HEK293 (cell line): Measurements from ENCODE around the gene VEZF1.

Experiments used
- ATF2 ChIP-seq: fragments of 450-650 bp; formaldehyde crosslinking; IDR thresholded peaks from 2 replicates; pipeline ENCODE4 v1.5.1; 2016; ENCODE audit warnings: missing biosample characterization, missing genetic modification characterization, low read depth
- CTCF ChIP-seq: fragments of 450-650 bp; formaldehyde crosslinking; IDR thresholded peaks from 2 replicates; pipeline ENCODE4 v1.5.1; 2016; ENCODE audit warnings: missing biosample characterization, missing genetic modification characterization
- KLF10 ChIP-seq: fragments of 450-650 bp; IDR thresholded peaks from 2 replicates; pipeline ENCODE4 v1.5.1; 2018; ENCODE audit warnings: missing biosample characterization, mild to moderate bottlenecking, missing genetic modification characterization
- PBX3 ChIP-seq: sonication (generic); formaldehyde crosslinking; IDR thresholded peaks from 2 replicates; pipeline ENCODE4 v1.8.1; 2022; ENCODE audit warnings: mild to moderate bottlenecking, moderate library complexity, missing genetic modification reagents
- REST ChIP-seq: fragments of 450-650 bp; formaldehyde crosslinking; IDR thresholded peaks from 2 replicates; pipeline ENCODE4 v1.5.1; 2016; ENCODE audit warnings: missing biosample characterization, missing genetic modification characterization
- ZBTB49 ChIP-seq: fragments of 450-650 bp; formaldehyde crosslinking; IDR thresholded peaks from 2 replicates; pipeline ENCODE4 v1.5.1; 2016; ENCODE audit warnings: missing biosample characterization, missing genetic modification characterization, low read depth
- ZBTB7A ChIP-seq: fragments of 450-650 bp; formaldehyde crosslinking; IDR thresholded peaks from 2 replicates; pipeline ENCODE4 v1.5.1; 2016; ENCODE audit warnings: low read depth, missing biosample characterization, missing genetic modification characterization
- ZNF202 ChIP-seq: fragments of 450-650 bp; formaldehyde crosslinking; IDR thresholded peaks from 2 replicates; pipeline ENCODE4 v1.5.1; 2016; ENCODE audit warnings: missing biosample characterization, missing genetic modification characterization, borderline replicate concordance

- no peak for TF ChIP-seq ZBTB49 (tag by site-specific recombination)
- no peak for TF ChIP-seq CTCF
- TF ChIP-seq ATF2 (tag by site-specific recombination), result no peak
- no peak; the same call in 1 of the 2 replicates for TF ChIP-seq ZBTB7A
- TF ChIP-seq REST (tag by site-specific recombination), result no peak
- no peak for TF ChIP-seq ZNF202 (tag by site-specific recombination)
- peak; percentile 91 for TF ChIP-seq PBX3 (CRISPR knock-in tag)
- TF ChIP-seq KLF10 (tag by site-specific recombination), result peak; percentile 78
Measured at GRCh38 chr17:57954397-57955182, 33.5 kb downstream of the VEZF1 start.
